Spleen (tissue), 11 donors: ENCODE data around the gene HAGH. TPM values are rescaled to one million over a fixed set of nuclear protein-coding genes. Genes with fewer than 3 reads are reported as not detected.
A peak's percentile ranks its signal among the peaks of the same experiment; 100 is the strongest.

Experiments used
- DNase-seq: peaks from one replicate; pipeline ENCODE4 v3.0.0-alpha.2; 2020
- H3K27ac ChIP-seq, 8 donors: fragments of 200-600 bp; sonication (generic) in 7 of 8; 1 replicate in 4 of 8; 2 replicates in 4 of 8; pipeline versions ENCODE4 v1.5.0 to v1.8.0; 2016 to 2021; ENCODE audit warnings: inconsistent platforms in 4 of 8, mild to moderate bottlenecking in 4 of 8, moderate library complexity in 1 of 8
- H3K27me3 ChIP-seq, 7 donors: fragments of 200-600 bp; sonication (generic) in 6 of 7; replicated peaks in 1 of 7; 1 replicate in 4 of 7; 2 replicates in 3 of 7; pipeline versions ENCODE4 v1.5.0 to v1.8.0; 2016 to 2021; ENCODE audit warnings: inconsistent platforms in 3 of 7, mild to moderate bottlenecking in 1 of 7
- H3K36me3 ChIP-seq, 6 donors: fragments of 200-600 bp; sonication (generic) in 5 of 6; 1 replicate in 4 of 6; 2 replicates in 2 of 6; pipeline versions ENCODE4 v1.5.0 to v1.8.0; 2016 to 2021; ENCODE audit warnings: inconsistent platforms in 2 of 6
- H3K4me1 ChIP-seq, 6 donors: fragments of 200-600 bp; sonication (generic) in 5 of 6; 1 replicate in 3 of 6; 2 replicates in 3 of 6; pipeline versions ENCODE4 v1.5.0 to v1.8.0; 2016 to 2021; ENCODE audit warnings: inconsistent platforms in 3 of 6
- H3K4me3 ChIP-seq, 8 donors: fragments of 200-600 bp; sonication (generic) in 7 of 8; 1 replicate in 4 of 8; 2 replicates in 4 of 8; pipeline versions ENCODE4 v1.5.0 to v1.8.0; 2016 to 2021; ENCODE audit warnings: inconsistent platforms in 4 of 8, mild to moderate bottlenecking in 4 of 8, moderate library complexity in 2 of 8
- H3K9me3 ChIP-seq, 8 donors: fragments of 200-600 bp; sonication (generic) in 7 of 8; 1 replicate in 4 of 8; 2 replicates in 4 of 8; pipeline versions ENCODE4 v1.5.0 to v1.8.0; 2016 to 2021; ENCODE audit warnings: inconsistent platforms in 4 of 8
- CTCF ChIP-seq, 11 experiments: fragments of 200-600 bp in 7 of 11; fragments of 450-650 bp in 4 of 11; sonication (generic) in 4 of 11; IDR thresholded peaks in 8 of 11; conservative IDR thresholded peaks in 3 of 11; 1 replicate in 7 of 11; 2 replicates in 4 of 11; pipeline versions ENCODE4 v1.4.0 to v1.8.0; 2016 to 2021; ENCODE audit warnings: antibody characterized with exemption in 11 of 11, inconsistent platforms in 4 of 11, mild to moderate bottlenecking in 1 of 11
- POLR2A ChIP-seq, 3 donors: fragments of 450-650 bp; IDR thresholded peaks; one replicate each; pipeline ENCODE4 v1.5.1; 2017; ENCODE audit warnings: antibody characterized with exemption in 3 of 3, mild to moderate bottlenecking in 1 of 3
- POLR2AphosphoS5 ChIP-seq, 3 donors: sonication (generic); formaldehyde crosslinking; IDR thresholded peaks; one replicate each; pipeline ENCODE4 v1.5.1; 2017; ENCODE audit warnings: antibody characterized with exemption in 3 of 3
- WGBS, 5 donors: extraction: QIAGEN DNeasy Blood & Tissue Kit in 3 of 5; methylation state at CpG; one replicate each; pipeline versions ENCODE4 v1.1.5 to v1.1.7; 2013 to 2018; 5-methylcytosine and 5-hydroxymethylcytosine counted together
- intact Hi-C: fragments of 100-400 bp; cut with DNase I; formaldehyde crosslinking; loops from one replicate; pipeline ENCODE4 v1.15.0; 2023; ENCODE audit warnings: low total_unique reads
- polyA plus RNA-seq, 3 donors: library from polyadenylated mRNA; stranded (reverse); fragments of 200-250 nt; gene quantifications; one replicate each; pipeline ENCODE4 v1.2.1, GENCODE V29; 2013
- total RNA-seq, 7 donors: library from RNA; depleted of rRNA in 3 of 7; stranded (reverse); fragments of >200 nt in 3 of 7; fragmentation: NEBNext Ultra II Directional in 4 of 7; extraction: Animal tissue kit (Norgen Biotek cat#: 25700) in 4 of 7; gene quantifications; one replicate each; pipeline versions ENCODE4 v1.1.0 to v1.2.1, GENCODE V29; 2016 to 2021
- donor health status: healthy with polysubstance abuse.
- donor health status: DM: no; HTN: no; CAD: no; lungs with moderate emphysema.
- donor health status: DM: no; HTN: no; CAD: no.
- donor health status: Bipolar disorder and iron deficiency.
- donor health status: healthy.
- donor health status: DM: no; HTN: no; CAD: no.
- donor health status: DM: yes; HTN: yes; CAD: no.

The HAGH gene
- total and polyA plus RNA-seq, 10 donors, result 33.6 to 76.6 (median 49.0) TPM

- intact Hi-C loops, result no loop called here
- Histone ChIP-seq H3K27me3 (no peaks in the 10 kb centered on the region), H3K27ac (peak overlapping the region in 2 of 8 donors; percentile 96 to 97), H3K36me3 (peaks cover 0 to 55% (median 33%) of the 10 kb centered on the region in 6 donors), H3K9me3 (no peaks in the 10 kb centered on the region), H3K4me1 (peaks cover 24 to 91% (median 40%) of the 10 kb centered on the region in 6 donors), H3K4me3 (peak overlapping the region in 1 of 8 donors; percentile 98)
- TF ChIP-seq POLR2AphosphoS5 (IDR thresholded peaks at IDR 0.05) (peak in 1 of 3 donors; percentile 13), CTCF (IDR thresholded peaks at IDR 0.05 in 8 of 11, conservative IDR thresholded peaks at IDR 0.05 in 3 of 11) (no peak)
- no peak for DNase-seq
- 94 to 97% (median 95%) methylated on average over 25 to 30 of the region's 30 CpGs for WGBS, 5 donors
These were observed 51.4 kb downstream of the HAGH start for GRCh38 chr16:1775006-1775845.

DNA sequence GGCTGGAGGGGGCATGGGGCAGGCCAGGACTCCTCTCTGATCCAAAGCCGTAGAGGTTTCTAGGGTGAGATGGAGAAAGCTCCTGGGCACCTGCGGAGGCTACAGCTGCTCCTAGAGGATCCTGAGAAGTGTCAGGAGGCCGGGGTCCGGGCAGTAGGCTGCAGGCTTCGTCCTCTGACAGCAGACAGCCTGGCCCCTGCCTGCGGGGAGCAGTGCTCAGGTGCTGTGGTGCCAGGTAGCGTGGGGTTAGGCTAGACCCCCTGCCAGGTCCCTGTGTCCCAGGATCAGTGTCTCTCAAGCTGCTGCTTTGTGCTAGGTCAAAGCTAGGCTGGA, 52.2 kb downstream of the HAGH start:
- Histone ChIP-seq H3K36me3 (peaks cover 0 to 53% (median 32%) of the 10 kb centered on the region in 6 donors), H3K4me3 (peak overlapping the region in 6 of 8 donors; percentile 96 to 100 (median 98)), H3K9me3 (no peaks in the 10 kb centered on the region), H3K4me1 (peaks cover 23 to 91% (median 41%) of the 10 kb centered on the region in 6 donors), H3K27me3 (no peaks in the 10 kb centered on the region), H3K27ac (peak overlapping the region in 6 of 8 donors; percentile 92 to 97 (median 96))
- no peak for TF ChIP-seq CTCF (IDR thresholded peaks at IDR 0.05 in 8 of 11, conservative IDR thresholded peaks at IDR 0.05 in 3 of 11)
- TF ChIP-seq POLR2AphosphoS5 (IDR thresholded peaks at IDR 0.05), result no peak
- no peak for TF ChIP-seq POLR2A (IDR thresholded peaks at IDR 0.05)
- DNase-seq, result no peak
- WGBS, 5 donors, result 85 to 96% (median 90%) methylated on average over 4 to 7 of the region's 7 CpGs
- intact Hi-C loops, result no loop called here

- DNase-seq, result no peak
- H3K9me3 ChIP-seq, result no peaks in the 10 kb centered on the region
- H3K4me3 ChIP-seq, result peak overlapping the region; percentile 96 to 100 (median 99)
- 3 to 21% (median 18%) methylated on average over 18 to 45 of the region's 45 CpGs for WGBS, 5 donors
- H3K27ac ChIP-seq, result peak overlapping the region; percentile 89 to 97 (median 96)
- intact Hi-C loops, result no loop called here
- no peaks in the 10 kb centered on the region for H3K27me3 ChIP-seq
- H3K36me3 ChIP-seq, result peaks cover 0 to 53% (median 36%) of the 10 kb centered on the region in 6 donors
- H3K4me1 ChIP-seq, result peaks cover 23 to 91% (median 43%) of the 10 kb centered on the region in 6 donors
- TF ChIP-seq POLR2AphosphoS5 (IDR thresholded peaks at IDR 0.05) (peak in 1 of 3 donors; percentile 20), CTCF (IDR thresholded peaks at IDR 0.05 in 8 of 11, conservative IDR thresholded peaks at IDR 0.05 in 3 of 11) (no peak)
These were observed 52.8 kb downstream of the HAGH start for GRCh38 chr16:1773703-1774447.
